DOHH2 (cell line): ENCODE results near the gene GORASP1.

Source experiments
- EZH2phosphoT487 ChIP-seq: fragments of 200-600 bp; sonication (generic); IDR thresholded peaks from 2 replicates; pipeline ENCODE4 v1.6.1; 2017; ENCODE audit warnings: borderline replicate concordance, mild to moderate bottlenecking, antibody characterized with exemption, low read length, moderate library complexity, mixed read lengths
- TF ChIP-seq, protein P1 (sequence below): fragments of 200-600 bp; sonication (generic); IDR thresholded peaks from one replicate; pipeline ENCODE4 v1.5.1; 2014; ENCODE audit warnings: antibody characterized with exemption, mild to moderate bottlenecking, low read depth, low read length; ENCODE audit not compliant: poor library complexity, severe bottlenecking

DNA sequence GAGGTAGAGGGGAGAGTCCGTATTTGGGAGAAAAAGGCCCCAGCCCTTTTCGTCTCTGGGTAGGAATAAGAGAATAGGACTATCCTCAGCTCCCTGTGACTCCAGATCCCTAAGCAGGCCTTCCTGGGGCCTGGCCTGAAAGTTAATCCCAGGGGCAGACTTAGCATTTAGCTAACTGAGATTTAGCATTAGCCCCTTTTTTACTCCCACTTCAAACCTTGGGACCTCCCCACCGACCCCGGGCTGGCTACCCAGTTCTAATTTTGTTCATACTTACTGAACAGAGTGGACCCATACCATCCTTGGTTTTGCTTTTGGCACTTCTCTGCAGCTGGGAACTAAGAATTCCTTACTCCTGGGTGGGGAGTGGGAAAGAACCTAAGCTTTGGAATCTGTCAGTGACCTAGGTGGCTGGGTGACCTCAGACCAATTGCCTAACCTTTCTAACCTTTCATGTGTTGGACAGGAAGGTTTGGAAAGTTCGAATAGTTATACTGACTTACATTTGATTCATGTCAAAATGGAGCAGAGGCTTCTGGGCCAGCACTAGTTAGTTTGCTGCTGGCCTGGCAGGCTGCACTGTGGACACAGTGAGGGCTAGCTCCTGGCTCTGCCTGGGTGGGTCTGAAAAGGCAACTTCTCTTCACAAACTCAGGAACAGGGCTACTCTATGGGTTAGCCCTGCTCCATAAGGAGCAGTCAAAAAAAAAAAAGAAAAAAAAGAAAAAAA, 11.7 kb upstream of the GORASP1 start:
- TF ChIP-seq, protein P1, sequence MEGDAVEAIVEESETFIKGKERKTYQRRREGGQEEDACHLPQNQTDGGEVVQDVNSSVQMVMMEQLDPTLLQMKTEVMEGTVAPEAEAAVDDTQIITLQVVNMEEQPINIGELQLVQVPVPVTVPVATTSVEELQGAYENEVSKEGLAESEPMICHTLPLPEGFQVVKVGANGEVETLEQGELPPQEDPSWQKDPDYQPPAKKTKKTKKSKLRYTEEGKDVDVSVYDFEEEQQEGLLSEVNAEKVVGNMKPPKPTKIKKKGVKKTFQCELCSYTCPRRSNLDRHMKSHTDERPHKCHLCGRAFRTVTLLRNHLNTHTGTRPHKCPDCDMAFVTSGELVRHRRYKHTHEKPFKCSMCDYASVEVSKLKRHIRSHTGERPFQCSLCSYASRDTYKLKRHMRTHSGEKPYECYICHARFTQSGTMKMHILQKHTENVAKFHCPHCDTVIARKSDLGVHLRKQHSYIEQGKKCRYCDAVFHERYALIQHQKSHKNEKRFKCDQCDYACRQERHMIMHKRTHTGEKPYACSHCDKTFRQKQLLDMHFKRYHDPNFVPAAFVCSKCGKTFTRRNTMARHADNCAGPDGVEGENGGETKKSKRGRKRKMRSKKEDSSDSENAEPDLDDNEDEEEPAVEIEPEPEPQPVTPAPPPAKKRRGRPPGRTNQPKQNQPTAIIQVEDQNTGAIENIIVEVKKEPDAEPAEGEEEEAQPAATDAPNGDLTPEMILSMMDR, result no peak
- TF ChIP-seq EZH2phosphoT487, result no peak
